MG63 (cell line): ENCODE measurements around the gene RELB. TPM values are rescaled to one million over a fixed set of nuclear protein-coding genes. Genes with fewer than 3 reads are reported as not detected.
A peak's percentile ranks its signal among the peaks of the same experiment; 100 is the strongest.
"Not testable (repeated sequence)": the region's sequence is repeated elsewhere in the genome, so short reads cannot be mapped to it uniquely, and the experiment has no call there.

Experiments
- DNase-seq: peaks from one replicate; pipeline ENCODE4 v3.0.0-alpha.2; 2020
- H3K27me3 ChIP-seq: fragments of 250-450 bp; sonication (Bioruptor Pico); 2 replicates; pipeline ENCODE4 v1.5.1; 2020; ENCODE audit warnings: mild to moderate bottlenecking, moderate library complexity
- H3K36me3 ChIP-seq: fragments of 250-450 bp; sonication (Bioruptor Pico); 2 replicates; pipeline ENCODE4 v1.5.1; 2020; ENCODE audit warnings: mild to moderate bottlenecking, moderate library complexity
- H3K4me3 ChIP-seq: fragments of 250-450 bp; sonication (Bioruptor Pico); 2 replicates; pipeline ENCODE4 v1.5.1; 2020; ENCODE audit warnings: mild to moderate bottlenecking, moderate library complexity
- H3K9me3 ChIP-seq: fragments of 250-450 bp; sonication (Bioruptor Pico); 2 replicates; pipeline ENCODE4 v1.5.1; 2020; ENCODE audit warnings: mild to moderate bottlenecking, moderate library complexity
- total RNA-seq: library from RNA; depleted of rRNA; stranded (reverse); fragments of >200 nt; shearing (Covaris generic); gene quantifications from 2 replicates; pipeline ENCODE4 v1.2.3, GENCODE V29; 2014; ENCODE audit warnings: low replicate concordance; rRNA removed

The RELB gene
- 8.5 and 16.8 TPM in 2 replicates for total RNA-seq

- DNase-seq: peak; percentile 90
- Histone ChIP-seq H3K27me3 (no peaks in the 10 kb centered on the region), H3K9me3 (no peaks in the 10 kb centered on the region), H3K4me3 (peak within 1 kb of the TSS; percentile 68), H3K36me3 (peaks cover 2% of the 10 kb centered on the region; the same call in 1 of the 2 replicates)
Measured at GRCh38 chr19:45001087-45001739, at the start of gene RELB. Gene RELB, plus strand, starts transcription at chr19:45001464. Its CDS starts 116 bp downstream, at chr19:45001580.

GRCh38 chr19:44954278-44954648 lies 47.0 kb upstream of the RELB start:
- no peak for DNase-seq
- Histone ChIP-seq H3K9me3 (no peaks in the 10 kb centered on the region), H3K27me3 (no peaks in the 10 kb centered on the region), H3K4me3 (peak overlapping the region; percentile 99), H3K36me3 (peaks cover 28% of the 10 kb centered on the region)

- Histone ChIP-seq H3K27me3 (no peaks in the 10 kb centered on the region), H3K4me3 (peak within 1 kb of the TSS; percentile 99), H3K36me3 (peaks cover 34% of the 10 kb centered on the region), H3K9me3 (no peaks in the 10 kb centered on the region)
- peak; percentile 98 for DNase-seq
Measured at GRCh38 chr19:44954649-44955504, 46.4 kb upstream of the RELB start, which contains the start of gene CLPTM1. Gene CLPTM1, plus strand, starts transcription at chr19:44955380. Its CDS starts 16 bp downstream, at chr19:44955396.

GRCh38 chr19:44955505-44956439 lies 45.5 kb upstream of the RELB start:
- Histone ChIP-seq H3K9me3 (no peaks in the 10 kb centered on the region), H3K4me3 (peak overlapping the region; percentile 99), H3K36me3 (peaks cover 38% of the 10 kb centered on the region), H3K27me3 (no peaks in the 10 kb centered on the region)
- DNase-seq: no peak

- Histone ChIP-seq H3K27me3 (no peaks in the 10 kb centered on the region), H3K4me3 (no peak overlapping the region)
- no peak for DNase-seq
Measured at GRCh38 chr19:44957526-44957925, 43.7 kb upstream of the RELB start.

GRCh38 chr19:44958090-44958489 lies 43.2 kb upstream of the RELB start:
- H3K36me3 ChIP-seq: peaks cover 54% of the 10 kb centered on the region
- no peak overlapping the region for H3K4me3 ChIP-seq
- no peaks in the 10 kb centered on the region for H3K27me3 ChIP-seq
- no peaks in the 10 kb centered on the region for H3K9me3 ChIP-seq
- no peak for DNase-seq

More at GRCh38 chr19:44957526-44957925, 43.7 kb upstream of the RELB start:
- H3K9me3 ChIP-seq: no peaks in the 10 kb centered on the region
- H3K36me3 ChIP-seq: peaks cover 50% of the 10 kb centered on the region

- no peak for DNase-seq
- Histone ChIP-seq H3K4me3 (no peak overlapping the region), H3K36me3 (peaks cover 58% of the 10 kb centered on the region), H3K9me3 (no peaks in the 10 kb centered on the region), H3K27me3 (no peaks in the 10 kb centered on the region)
Measured at GRCh38 chr19:44959691-44960090, 41.6 kb upstream of the RELB start.

- Histone ChIP-seq H3K27me3 (no peaks in the 10 kb centered on the region), H3K4me3 (no peak overlapping the region), H3K9me3 (no peaks in the 10 kb centered on the region), H3K36me3 (peaks cover 67% of the 10 kb centered on the region)
- no peak for DNase-seq
Measured at GRCh38 chr19:44960906-44961728, 40.1 kb upstream of the RELB start.

GRCh38 chr19:44961821-44962220 lies 39.4 kb upstream of the RELB start:
- Histone ChIP-seq H3K27me3 (no peaks in the 10 kb centered on the region), H3K4me3 (no peak overlapping the region), H3K36me3 (peaks cover 65% of the 10 kb centered on the region), H3K9me3 (no peaks in the 10 kb centered on the region)
- no peak for DNase-seq

GRCh38 chr19:44968118-44968517 lies 33.1 kb upstream of the RELB start:
- H3K9me3 ChIP-seq: no peaks in the 10 kb centered on the region
- H3K27me3 ChIP-seq: no peaks in the 10 kb centered on the region
- no peak overlapping the region for H3K4me3 ChIP-seq
- no peak for DNase-seq
- peaks cover 44% of the 10 kb centered on the region for H3K36me3 ChIP-seq

GRCh38 chr19:44968670-44969069 lies 32.6 kb upstream of the RELB start:
- Histone ChIP-seq H3K9me3 (no peaks in the 10 kb centered on the region), H3K4me3 (no peak overlapping the region), H3K36me3 (peaks cover 45% of the 10 kb centered on the region), H3K27me3 (no peaks in the 10 kb centered on the region)
- DNase-seq: no peak

- H3K36me3 ChIP-seq: peaks cover 50% of the 10 kb centered on the region
- H3K4me3 ChIP-seq: no peak overlapping the region
- no peaks in the 10 kb centered on the region for H3K9me3 ChIP-seq
- no peak for DNase-seq
- H3K27me3 ChIP-seq: no peaks in the 10 kb centered on the region
Measured at GRCh38 chr19:44969437-44969836, 31.8 kb upstream of the RELB start.

GRCh38 chr19:44971451-44971850 lies 29.8 kb upstream of the RELB start:
- H3K36me3 ChIP-seq: peaks cover 52% of the 10 kb centered on the region
- H3K9me3 ChIP-seq: not testable (repeated sequence)

GRCh38 chr19:44972802-44973201 lies 28.5 kb upstream of the RELB start:
- Histone ChIP-seq H3K9me3 (no peaks in the 10 kb centered on the region), H3K36me3 (peaks cover 63% of the 10 kb centered on the region), H3K27me3 (no peaks in the 10 kb centered on the region), H3K4me3 (no peak overlapping the region)
- DNase-seq: no peak

More at GRCh38 chr19:44971451-44971850, 29.8 kb upstream of the RELB start:
- not testable (repeated sequence) for H3K4me3 ChIP-seq, DNase-seq, H3K27me3 ChIP-seq

GRCh38 chr19:44973982-44974735 lies 27.1 kb upstream of the RELB start:
- H3K4me3 ChIP-seq: no peak overlapping the region
- H3K36me3 ChIP-seq: peaks cover 58% of the 10 kb centered on the region
- no peaks in the 10 kb centered on the region for H3K9me3 ChIP-seq
- no peaks in the 10 kb centered on the region for H3K27me3 ChIP-seq
- no peak for DNase-seq
